Heart right ventricle (tissue), 16 donors: ENCODE results near the gene RALGPS1. TPM values are rescaled to one million over a fixed set of nuclear protein-coding genes. Genes with fewer than 3 reads are reported as not detected.
A peak's percentile ranks its signal among the peaks of the same experiment; 100 is the strongest.

Source experiments
- ATAC-seq, 8 donors: fragments of 200-7000 bp; cut with Tn5 transposase; one replicate each; pipeline ENCODE4 v1.9.1; 2020; ENCODE audit warnings: mild to moderate bottlenecking in 8 of 8, moderate library complexity in 8 of 8, moderate number of reproducible peaks in 1 of 8
- DNase-seq, 2 donors: peaks; one replicate each; pipeline ENCODE4 v3.0.0-alpha.2; 2020
- H3K27ac ChIP-seq, 10 donors: fragments of 200-600 bp; sonication (generic) in 2 of 10; one replicate each; pipeline versions ENCODE4 v1.5.0 to v1.8.0; 2020 to 2022; ENCODE audit warnings: mild to moderate bottlenecking in 3 of 10
- H3K27me3 ChIP-seq, 7 donors: fragments of 200-600 bp; one replicate each; pipeline ENCODE4 v1.8.0; 2021 to 2022; ENCODE audit warnings: mild to moderate bottlenecking in 2 of 7
- H3K36me3 ChIP-seq, 9 donors: fragments of 200-600 bp; sonication (generic) in 1 of 9; one replicate each; pipeline versions ENCODE4 v1.5.0 to v1.8.0; 2020 to 2022; ENCODE audit warnings: mild to moderate bottlenecking in 2 of 9
- H3K4me1 ChIP-seq, 9 donors: fragments of 200-600 bp; sonication (generic) in 1 of 9; one replicate each; pipeline versions ENCODE4 v1.5.0 to v1.8.0; 2020 to 2022; ENCODE audit warnings: mild to moderate bottlenecking in 4 of 9
- H3K4me3 ChIP-seq, 10 donors: fragments of 200-600 bp; sonication (generic) in 2 of 10; one replicate each; pipeline versions ENCODE4 v1.5.0 to v1.8.0; 2020 to 2022; ENCODE audit warnings: mild to moderate bottlenecking in 7 of 10, moderate library complexity in 2 of 10
- H3K9me3 ChIP-seq, 11 donors: fragments of 200-600 bp in 10 of 11; sonication (generic) in 2 of 11; one replicate each; pipeline versions ENCODE4 v1.5.0 to v1.8.0; 2013 to 2022; ENCODE audit warnings: mild to moderate bottlenecking in 2 of 11, control low read depth in 1 of 11, moderate library complexity in 1 of 11
- CTCF ChIP-seq, 9 donors: fragments of 200-600 bp; sonication (generic) in 2 of 9; IDR thresholded peaks; one replicate each; pipeline versions ENCODE4 v1.5.0 to v1.8.0; 2021 to 2022; ENCODE audit warnings: antibody characterized with exemption in 9 of 9, mild to moderate bottlenecking in 5 of 9, moderate library complexity in 1 of 9
- WGBS, 2 donors: extraction: QIAGEN DNeasy Blood & Tissue Kit; methylation state at CpG; one replicate each; pipeline ENCODE4 v1.1.7; 2013; ENCODE audit warnings: inconsistent platforms in 1 of 2; 5-methylcytosine and 5-hydroxymethylcytosine counted together
- intact Hi-C, 10 donors: fragments of 100-400 bp; cut with DNase I; formaldehyde crosslinking; loops; one replicate each; pipeline versions ENCODE4 v1.11.1 to v1.14.2; 2022
- polyA plus RNA-seq, 2 donors: library from polyadenylated mRNA; stranded (reverse); fragments of 200-250 nt; gene quantifications; one replicate each; pipeline ENCODE4 v1.2.3, GENCODE V29; 2013
- total RNA-seq, 10 donors: library from RNA; stranded (reverse); fragmentation: NEBNext Ultra II Directional in 3 of 10; extraction: Animal tissue kit (Norgen Biotek cat#: 25700) in 3 of 10; gene quantifications; one replicate each; pipeline versions ENCODE4 v1.2.1 to v1.2.4, GENCODE V29; 2021 to 2023
- donor health status: Arrhythmogenic right ventricular cardiomyopathy.
- donor health status: ischemic (EF 13 %, LVEDD 7.1; RV severe dilation, severe dysfunction).
- donor health status: healthy with polysubstance abuse.
- donor health status: DM: no; HTN: yes; CAD: no.
- donor health status: DM: no; HTN: no; CAD: no.
- donor health status: ischemic (EF 25% LVEDD 6.9; RV normal size, moderate dysfunction).
- donor health status: ischemic (EF 25% LVEDD 5.7; RV mildly dilated, moderate dysfunction).
- donor health status: healthy.
- donor health status: DM: yes; HTN: yes; CAD: no.
- donor health status: Ischemic cardiomyopathy.
- donor health status: ischemic (EF 35%, LVEDD 5.7; RV mildly dilated, moderate dysfunction).
- donor health status: nonischemic (EF 11% LVEDD 7.7; RV severe dilation, severe dysfunction).
- donor health status: DM: yes; HTN: yes; CAD: no.
- donor health status: PGD.
- donor health status: ischemic (EF 29% LVEDD 5.4; RV normal size, mild dysfunction).
- donor health status: nonischemic (EF 23%, LVEDD 6.1; RV moderate dilation, normal function).

Gene RALGPS1
- total and polyA plus RNA-seq, 12 donors, result 4.2 to 25.0 (median 16.8) TPM

DNA sequence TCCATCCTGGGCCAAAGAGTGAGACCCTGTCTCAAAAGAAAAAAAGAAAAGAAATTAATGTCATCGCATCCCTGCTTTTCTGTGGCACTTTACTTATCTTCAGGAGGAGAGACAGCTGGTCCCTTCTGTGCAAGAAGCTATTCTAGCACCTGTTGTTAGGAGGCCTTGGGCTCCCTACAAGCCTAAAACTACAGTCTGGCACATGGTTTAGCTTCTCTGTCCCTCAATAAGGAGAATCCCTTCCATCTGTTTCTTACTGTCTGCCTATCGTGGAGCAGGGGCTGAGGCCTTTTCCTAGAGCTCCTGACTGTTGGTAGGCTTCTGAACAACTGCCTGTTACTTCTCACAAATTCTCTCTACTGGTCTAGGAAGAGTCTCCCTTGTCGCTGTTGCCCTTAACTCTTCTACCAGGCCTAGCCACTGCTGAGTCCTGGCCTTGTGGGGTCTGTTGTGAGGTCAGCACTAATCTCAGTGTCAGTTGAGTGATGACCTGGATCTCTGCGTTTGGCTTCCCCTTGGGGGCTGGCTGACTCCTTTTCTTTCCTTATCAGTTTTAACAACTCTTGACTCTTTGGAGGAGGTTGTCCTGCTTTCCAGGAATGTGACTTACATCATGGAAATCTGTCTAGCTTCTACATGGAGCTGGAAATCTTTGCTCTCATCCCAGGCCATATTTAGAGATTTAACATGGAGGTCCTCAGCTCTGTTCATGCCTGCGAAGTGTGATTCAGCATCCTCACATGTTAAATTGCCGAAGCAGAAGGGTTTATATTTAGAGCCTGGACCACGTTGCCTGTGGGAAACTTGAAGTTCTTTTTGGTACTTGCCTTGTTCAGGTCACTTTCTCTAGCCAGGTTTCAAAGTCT is 344.3 kb downstream of the RALGPS1 start:
- TF ChIP-seq CTCF (IDR thresholded peaks at IDR 0.05), result no peak
- Histone ChIP-seq H3K4me1 (peaks cover 0 to 41% (median 13%) of the 10 kb centered on the region in 9 donors), H3K4me3 (no peak overlapping the region), H3K36me3 (peaks cover 0 to 6% (median 0%) of the 10 kb centered on the region in 9 donors), H3K9me3 (no peaks in the 10 kb centered on the region), H3K27ac (peak overlapping the region in 8 of 10 donors; percentile 1 to 71 (median 37)), H3K27me3 (no peaks in the 10 kb centered on the region)
- intact Hi-C loops, result no loop called here
- ATAC-seq (peak; percentile 16 to 85 (median 56)), DNase-seq (no peak)
- WGBS, 2 donors, result 48 to 59% methylated on average over 7 of the region's 7 CpGs

DNA sequence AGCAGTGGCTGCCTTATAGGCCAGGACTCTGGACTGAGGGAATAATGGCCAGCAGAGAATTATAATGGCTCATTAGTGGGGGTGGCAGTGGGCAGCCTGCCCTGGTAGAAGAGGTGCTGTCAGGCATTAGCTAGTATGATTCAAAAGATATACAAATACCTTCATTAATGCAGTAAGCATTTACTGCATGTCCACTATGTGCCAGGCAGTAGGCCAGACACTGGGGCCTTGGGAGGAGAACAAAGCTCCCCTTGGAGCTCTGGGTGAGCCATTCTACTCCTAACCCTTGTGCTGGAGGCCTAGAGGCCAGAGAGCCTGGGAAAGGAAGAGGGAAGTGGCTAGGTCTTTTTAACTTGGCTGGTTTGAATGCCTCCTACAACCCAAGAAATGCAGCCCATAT is 348.0 kb downstream of the RALGPS1 start:
- TF ChIP-seq CTCF (IDR thresholded peaks at IDR 0.05), result no peak
- intact Hi-C loops, result no loop called here
- Histone ChIP-seq H3K4me1 (peaks cover 0 to 40% (median 13%) of the 10 kb centered on the region in 9 donors), H3K9me3 (no peaks in the 10 kb centered on the region), H3K4me3 (no peak overlapping the region), H3K36me3 (peaks cover 0 to 6% (median 0%) of the 10 kb centered on the region in 9 donors), H3K27me3 (no peaks in the 10 kb centered on the region), H3K27ac (peak overlapping the region in 4 of 10 donors; percentile 64 to 80 (median 78))
- DNase-seq (no peak), ATAC-seq (peak in 1 of 8 donors; percentile 3)

DNA sequence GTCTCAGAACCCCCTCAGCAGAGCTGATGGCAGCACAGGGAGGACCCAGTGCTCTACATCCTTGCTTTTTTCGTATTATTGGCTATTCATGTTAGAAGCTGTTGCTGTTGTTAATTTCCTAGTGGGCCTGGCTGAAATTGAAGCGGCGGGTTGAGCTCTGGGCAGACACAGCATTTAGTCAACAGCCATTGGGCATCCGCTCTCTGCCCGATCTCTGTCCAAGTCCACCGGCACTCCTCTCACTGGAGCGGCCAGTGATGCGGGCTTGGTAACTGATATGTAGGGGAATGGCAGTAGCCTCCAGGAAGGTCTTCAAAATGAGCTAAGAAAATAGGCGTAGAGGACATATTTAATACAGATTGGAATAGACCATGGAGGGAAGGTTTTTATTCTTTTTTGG is 348.7 kb downstream of the RALGPS1 start:
- H3K36me3 ChIP-seq, result peaks cover 0 to 6% (median 0%) of the 10 kb centered on the region in 9 donors
- H3K4me1 ChIP-seq, result peaks cover 0 to 46% (median 16%) of the 10 kb centered on the region in 9 donors
- no peaks in the 10 kb centered on the region for H3K9me3 ChIP-seq
- DNase-seq (no peak), ATAC-seq (no peak)
- H3K4me3 ChIP-seq, result no peak overlapping the region
- WGBS, 2 donors, result 87 to 92% methylated on average over 9 of the region's 9 CpGs
- no peaks in the 10 kb centered on the region for H3K27me3 ChIP-seq
- intact Hi-C loops, result no loop called here
- H3K27ac ChIP-seq, result peak overlapping the region in 5 of 10 donors; percentile 11 to 80 (median 76)
- no peak for TF ChIP-seq CTCF (IDR thresholded peaks at IDR 0.05)

- intact Hi-C loops, result no loop called here
Observed at GRCh38 chr9:127263664-127264063, 349.1 kb downstream of the RALGPS1 start.

More at GRCh38 chr9:127263664-127264063, 349.1 kb downstream of the RALGPS1 start:
- Histone ChIP-seq H3K36me3 (peaks cover 0 to 6% (median 0%) of the 10 kb centered on the region in 9 donors), H3K4me3 (peak overlapping the region in 6 of 10 donors; percentile 25 to 49 (median 44)), H3K4me1 (peaks cover 0 to 47% (median 21%) of the 10 kb centered on the region in 9 donors), H3K9me3 (no peaks in the 10 kb centered on the region), H3K27me3 (no peaks in the 10 kb centered on the region), H3K27ac (peak overlapping the region in 6 of 10 donors; percentile 63 to 80 (median 72))
- TF ChIP-seq CTCF (IDR thresholded peaks at IDR 0.05), result no peak
- ATAC-seq, result peak in 6 of 8 donors; percentile 50 to 83 (median 74)
- DNase-seq, result peak in 1 of 2 donors; percentile 50
